ENCODE data around the gene NHLH2. TPM values are rescaled to one million over a fixed set of nuclear protein-coding genes. Genes with fewer than 3 reads are reported as not detected.

Gene NHLH2
- total RNA-seq, 1 experiment from 2014 or later = not detected

DNA sequence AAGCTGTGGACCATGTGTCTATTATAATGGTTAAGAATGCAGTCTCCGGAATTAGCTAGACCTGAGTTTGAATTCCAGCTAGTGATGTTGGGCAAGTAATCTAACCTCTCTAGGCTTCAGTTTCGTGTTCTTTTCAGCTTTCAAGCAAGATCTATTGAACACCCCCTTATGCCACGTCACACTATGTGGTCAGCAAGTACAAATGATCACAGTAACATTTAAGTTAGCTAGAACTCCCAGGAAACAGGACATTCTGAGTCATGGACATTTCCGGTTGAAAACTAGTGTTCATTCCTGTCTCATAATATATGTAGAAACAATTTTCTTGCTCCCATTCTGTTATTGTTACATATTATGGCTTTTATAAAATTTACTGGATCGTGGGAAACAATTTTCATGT lies 34.0 kb upstream of the NHLH2 start:
- no TSS peak for BruUV-seq (replicated peaks)
- Histone ChIP-seq H3K27ac (ENCODE audit: low read depth, low read length) (no peak overlapping the region), H3K4me1 (ENCODE audit: control insufficient read depth in 1 of 2, insufficient read depth in 2 of 2, low read length in 2 of 2) (no peaks in the 10 kb centered on the region), H2AFZ (ENCODE audit: low read depth, low read length, poor library complexity, severe bottlenecking) (no peak overlapping the region), H3K9me3 (ENCODE audit: control insufficient read depth in 1 of 2, insufficient read depth in 1 of 2, low read depth in 1 of 2, low read length in 2 of 2) (no peaks in the 10 kb centered on the region), H3K4me3 (replicated peaks in 1 of 2; ENCODE audit: low read depth in 1 of 2, low read length in 2 of 2) (no peak overlapping the region), H3K9ac (ENCODE audit: low read length) (no peak overlapping the region), H3K9me2 (ENCODE audit: insufficient read depth) (no peaks in the 10 kb centered on the region), H3K79me2 (ENCODE audit: insufficient read depth, low read length) (no peaks in the 10 kb centered on the region), H3K36me3 (ENCODE audit: control insufficient read depth in 1 of 2, insufficient read depth in 2 of 2, low read length in 2 of 2) (no peaks in the 10 kb centered on the region), H3K4me2 (ENCODE audit: low read length) (no peak overlapping the region), H4K20me1 (ENCODE audit: insufficient read depth) (no peaks in the 10 kb centered on the region), H3K27me3 (ENCODE audit: insufficient read depth, low read length) (peaks cover 3% of the 10 kb centered on the region; the same call in 1 of the 2 replicates)
- RAD21 ChIA-PET (ENCODE audit: low non-redundant PET in 1 of 2, low total read pairs in 2 of 2, uncharacterized antibody in 2 of 2, unreplicated experiment in 2 of 2) = no interaction called here
- TF ChIP-seq, protein P1, sequence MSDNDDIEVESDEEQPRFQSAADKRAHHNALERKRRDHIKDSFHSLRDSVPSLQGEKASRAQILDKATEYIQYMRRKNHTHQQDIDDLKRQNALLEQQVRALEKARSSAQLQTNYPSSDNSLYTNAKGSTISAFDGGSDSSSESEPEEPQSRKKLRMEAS (IDR thresholded peaks at IDR 0.05) = no peak
- TF ChIP-seq, protein P2, sequence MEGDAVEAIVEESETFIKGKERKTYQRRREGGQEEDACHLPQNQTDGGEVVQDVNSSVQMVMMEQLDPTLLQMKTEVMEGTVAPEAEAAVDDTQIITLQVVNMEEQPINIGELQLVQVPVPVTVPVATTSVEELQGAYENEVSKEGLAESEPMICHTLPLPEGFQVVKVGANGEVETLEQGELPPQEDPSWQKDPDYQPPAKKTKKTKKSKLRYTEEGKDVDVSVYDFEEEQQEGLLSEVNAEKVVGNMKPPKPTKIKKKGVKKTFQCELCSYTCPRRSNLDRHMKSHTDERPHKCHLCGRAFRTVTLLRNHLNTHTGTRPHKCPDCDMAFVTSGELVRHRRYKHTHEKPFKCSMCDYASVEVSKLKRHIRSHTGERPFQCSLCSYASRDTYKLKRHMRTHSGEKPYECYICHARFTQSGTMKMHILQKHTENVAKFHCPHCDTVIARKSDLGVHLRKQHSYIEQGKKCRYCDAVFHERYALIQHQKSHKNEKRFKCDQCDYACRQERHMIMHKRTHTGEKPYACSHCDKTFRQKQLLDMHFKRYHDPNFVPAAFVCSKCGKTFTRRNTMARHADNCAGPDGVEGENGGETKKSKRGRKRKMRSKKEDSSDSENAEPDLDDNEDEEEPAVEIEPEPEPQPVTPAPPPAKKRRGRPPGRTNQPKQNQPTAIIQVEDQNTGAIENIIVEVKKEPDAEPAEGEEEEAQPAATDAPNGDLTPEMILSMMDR (IDR thresholded peaks at IDR 0.05 in 2 of 3, conservative IDR thresholded peaks at IDR 0.05 in 1 of 3; ENCODE audit: borderline replicate concordance in 1 of 3, insufficient read depth in 1 of 3, low read depth in 2 of 3, low read length in 2 of 3) = no peak
- TF ChIP-seq EZH2phosphoT487 (IDR thresholded peaks at IDR 0.05; ENCODE audit: borderline replicate concordance) = no peak
- no peak for ATAC-seq
- DNase-seq (ENCODE audit: low read depth, low spot score) = no peak
- intact Hi-C loops (cut with micrococcal nuclease) = no loop called here
- POLR2A ChIA-PET = no interaction called here
- CTCF ChIA-PET = interaction anchor here (1.1 kb wide), 1 partner anchor 104 kb away, joined by 3 read pairs; no protein-coding TSS in a partner anchor

DNA sequence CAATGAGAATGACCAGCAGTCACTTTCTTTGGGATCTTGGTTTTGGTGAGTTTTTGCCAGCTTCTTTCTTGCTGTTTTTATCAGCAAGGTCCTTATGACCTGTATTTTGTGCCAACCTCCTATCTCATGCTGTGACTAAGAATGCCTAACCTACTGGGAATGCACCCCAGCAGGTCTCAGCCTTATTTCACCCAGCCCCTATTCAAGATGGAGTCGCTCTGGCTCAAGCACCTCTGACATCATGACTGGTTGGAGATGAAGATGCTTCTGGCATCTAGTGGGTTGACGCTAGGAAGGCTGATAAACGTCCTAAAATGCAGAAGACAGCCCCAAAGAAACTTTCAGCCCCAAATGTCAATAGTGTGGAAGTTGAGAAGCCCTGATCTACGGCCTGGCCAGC lies 33.6 kb upstream of the NHLH2 start:
- H3K27me3 ChIP-seq (ENCODE audit: insufficient read depth, low read length) = peaks cover 3% of the 10 kb centered on the region; the same call in 1 of the 2 replicates
- no TSS peak for BruUV-seq (replicated peaks)
- no peaks in the 10 kb centered on the region for H4K20me1 ChIP-seq (ENCODE audit: insufficient read depth)
- no peaks in the 10 kb centered on the region for H3K9me3 ChIP-seq (ENCODE audit: control insufficient read depth in 1 of 2, insufficient read depth in 1 of 2, low read depth in 1 of 2, low read length in 2 of 2)
- ATAC-seq = no peak
- H3K4me1 ChIP-seq (ENCODE audit: control insufficient read depth in 1 of 2, insufficient read depth in 2 of 2, low read length in 2 of 2) = no peaks in the 10 kb centered on the region
- no peak overlapping the region for H3K27ac ChIP-seq (ENCODE audit: low read depth, low read length)
- ChIA-PET POLR2A (no interaction called here), RAD21 (ENCODE audit: low non-redundant PET in 1 of 2, low total read pairs in 2 of 2, uncharacterized antibody in 2 of 2, unreplicated experiment in 2 of 2) (no interaction called here), CTCF (interaction anchor here (1.1 kb wide), 1 partner anchor 103 kb away, joined by 3 read pairs; no protein-coding TSS in a partner anchor)
- no peaks in the 10 kb centered on the region for H3K79me2 ChIP-seq (ENCODE audit: insufficient read depth, low read length)
- H3K9me2 ChIP-seq (ENCODE audit: insufficient read depth) = no peaks in the 10 kb centered on the region
- H3K4me2 ChIP-seq (ENCODE audit: low read length) = no peak overlapping the region
- no peak overlapping the region for H2AFZ ChIP-seq (ENCODE audit: low read depth, low read length, poor library complexity, severe bottlenecking)
- no peak overlapping the region for H3K9ac ChIP-seq (ENCODE audit: low read length)
- intact Hi-C loops (cut with micrococcal nuclease) = no loop called here
- DNase-seq (ENCODE audit: low read depth, low spot score) = no peak
- H3K36me3 ChIP-seq (ENCODE audit: control insufficient read depth in 1 of 2, insufficient read depth in 2 of 2, low read length in 2 of 2) = no peaks in the 10 kb centered on the region
- TF ChIP-seq SRF (IDR thresholded peaks at IDR 0.05; ENCODE audit: low read depth) (no peak), EZH2phosphoT487 (IDR thresholded peaks at IDR 0.05; ENCODE audit: borderline replicate concordance) (no peak), SP1 (IDR thresholded peaks at IDR 0.05; ENCODE audit: low read depth) (no peak)
- TF ChIP-seq, protein P3, sequence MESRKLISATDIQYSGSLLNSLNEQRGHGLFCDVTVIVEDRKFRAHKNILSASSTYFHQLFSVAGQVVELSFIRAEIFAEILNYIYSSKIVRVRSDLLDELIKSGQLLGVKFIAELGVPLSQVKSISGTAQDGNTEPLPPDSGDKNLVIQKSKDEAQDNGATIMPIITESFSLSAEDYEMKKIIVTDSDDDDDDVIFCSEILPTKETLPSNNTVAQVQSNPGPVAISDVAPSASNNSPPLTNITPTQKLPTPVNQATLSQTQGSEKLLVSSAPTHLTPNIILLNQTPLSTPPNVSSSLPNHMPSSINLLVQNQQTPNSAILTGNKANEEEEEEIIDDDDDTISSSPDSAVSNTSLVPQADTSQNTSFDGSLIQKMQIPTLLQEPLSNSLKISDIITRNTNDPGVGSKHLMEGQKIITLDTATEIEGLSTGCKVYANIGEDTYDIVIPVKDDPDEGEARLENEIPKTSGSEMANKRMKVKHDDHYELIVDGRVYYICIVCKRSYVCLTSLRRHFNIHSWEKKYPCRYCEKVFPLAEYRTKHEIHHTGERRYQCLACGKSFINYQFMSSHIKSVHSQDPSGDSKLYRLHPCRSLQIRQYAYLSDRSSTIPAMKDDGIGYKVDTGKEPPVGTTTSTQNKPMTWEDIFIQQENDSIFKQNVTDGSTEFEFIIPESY (IDR thresholded peaks at IDR 0.05; ENCODE audit: extremely low read depth, insufficient replicate concordance, low read length) = no peak
- TF ChIP-seq, protein P4, sequence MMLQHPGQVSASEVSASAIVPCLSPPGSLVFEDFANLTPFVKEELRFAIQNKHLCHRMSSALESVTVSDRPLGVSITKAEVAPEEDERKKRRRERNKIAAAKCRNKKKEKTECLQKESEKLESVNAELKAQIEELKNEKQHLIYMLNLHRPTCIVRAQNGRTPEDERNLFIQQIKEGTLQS (IDR thresholded peaks at IDR 0.05) = no peak
- no peak overlapping the region for H3K4me3 ChIP-seq (replicated peaks in 1 of 2; ENCODE audit: low read depth in 1 of 2, low read length in 2 of 2)

Measured in HCT116 (cell line).